Spleen (tissue), 11 donors: ENCODE data around the gene PPP6R3. TPM values are rescaled to one million over a fixed set of nuclear protein-coding genes. Genes with fewer than 3 reads are reported as not detected.
A peak's percentile ranks its signal among the peaks of the same experiment; 100 is the strongest.

Experiments used
- DNase-seq: peaks from one replicate; pipeline ENCODE4 v3.0.0-alpha.2; 2020
- H3K27ac ChIP-seq, 8 donors: fragments of 200-600 bp; sonication (generic) in 7 of 8; 1 replicate in 4 of 8; 2 replicates in 4 of 8; pipeline versions ENCODE4 v1.5.0 to v1.8.0; 2016 to 2021; ENCODE audit warnings: inconsistent platforms in 4 of 8, mild to moderate bottlenecking in 4 of 8, moderate library complexity in 1 of 8
- H3K27me3 ChIP-seq, 7 donors: fragments of 200-600 bp; sonication (generic) in 6 of 7; replicated peaks in 1 of 7; 1 replicate in 4 of 7; 2 replicates in 3 of 7; pipeline versions ENCODE4 v1.5.0 to v1.8.0; 2016 to 2021; ENCODE audit warnings: inconsistent platforms in 3 of 7, mild to moderate bottlenecking in 1 of 7
- H3K36me3 ChIP-seq, 6 donors: fragments of 200-600 bp; sonication (generic) in 5 of 6; 1 replicate in 4 of 6; 2 replicates in 2 of 6; pipeline versions ENCODE4 v1.5.0 to v1.8.0; 2016 to 2021; ENCODE audit warnings: inconsistent platforms in 2 of 6
- H3K4me1 ChIP-seq, 6 donors: fragments of 200-600 bp; sonication (generic) in 5 of 6; 1 replicate in 3 of 6; 2 replicates in 3 of 6; pipeline versions ENCODE4 v1.5.0 to v1.8.0; 2016 to 2021; ENCODE audit warnings: inconsistent platforms in 3 of 6
- H3K4me3 ChIP-seq, 8 donors: fragments of 200-600 bp; sonication (generic) in 7 of 8; 1 replicate in 4 of 8; 2 replicates in 4 of 8; pipeline versions ENCODE4 v1.5.0 to v1.8.0; 2016 to 2021; ENCODE audit warnings: inconsistent platforms in 4 of 8, mild to moderate bottlenecking in 4 of 8, moderate library complexity in 2 of 8
- H3K9me3 ChIP-seq, 8 donors: fragments of 200-600 bp; sonication (generic) in 7 of 8; 1 replicate in 4 of 8; 2 replicates in 4 of 8; pipeline versions ENCODE4 v1.5.0 to v1.8.0; 2016 to 2021; ENCODE audit warnings: inconsistent platforms in 4 of 8
- CTCF ChIP-seq, 11 experiments: fragments of 200-600 bp in 7 of 11; fragments of 450-650 bp in 4 of 11; sonication (generic) in 4 of 11; IDR thresholded peaks in 8 of 11; conservative IDR thresholded peaks in 3 of 11; 1 replicate in 7 of 11; 2 replicates in 4 of 11; pipeline versions ENCODE4 v1.4.0 to v1.8.0; 2016 to 2021; ENCODE audit warnings: antibody characterized with exemption in 11 of 11, inconsistent platforms in 4 of 11, mild to moderate bottlenecking in 1 of 11
- POLR2A ChIP-seq, 3 donors: fragments of 450-650 bp; IDR thresholded peaks; one replicate each; pipeline ENCODE4 v1.5.1; 2017; ENCODE audit warnings: antibody characterized with exemption in 3 of 3, mild to moderate bottlenecking in 1 of 3
- POLR2AphosphoS5 ChIP-seq, 3 donors: sonication (generic); formaldehyde crosslinking; IDR thresholded peaks; one replicate each; pipeline ENCODE4 v1.5.1; 2017; ENCODE audit warnings: antibody characterized with exemption in 3 of 3
- WGBS, 5 donors: extraction: QIAGEN DNeasy Blood & Tissue Kit in 3 of 5; methylation state at CpG; one replicate each; pipeline versions ENCODE4 v1.1.5 to v1.1.7; 2013 to 2018; 5-methylcytosine and 5-hydroxymethylcytosine counted together
- intact Hi-C: fragments of 100-400 bp; cut with DNase I; formaldehyde crosslinking; loops from one replicate; pipeline ENCODE4 v1.15.0; 2023; ENCODE audit warnings: low total_unique reads
- polyA plus RNA-seq, 3 donors: library from polyadenylated mRNA; stranded (reverse); fragments of 200-250 nt; gene quantifications; one replicate each; pipeline ENCODE4 v1.2.1, GENCODE V29; 2013
- total RNA-seq, 7 donors: library from RNA; depleted of rRNA in 3 of 7; stranded (reverse); fragments of >200 nt in 3 of 7; fragmentation: NEBNext Ultra II Directional in 4 of 7; extraction: Animal tissue kit (Norgen Biotek cat#: 25700) in 4 of 7; gene quantifications; one replicate each; pipeline versions ENCODE4 v1.1.0 to v1.2.1, GENCODE V29; 2016 to 2021
- donor health status: healthy with polysubstance abuse.
- donor health status: DM: no; HTN: no; CAD: no; lungs with moderate emphysema.
- donor health status: DM: no; HTN: no; CAD: no.
- donor health status: Bipolar disorder and iron deficiency.
- donor health status: healthy.
- donor health status: DM: no; HTN: no; CAD: no.
- donor health status: DM: yes; HTN: yes; CAD: no.

PPP6R3 gene
- total and polyA plus RNA-seq, 10 donors, result 23.9 to 178 (median 122) TPM

- TF ChIP-seq POLR2A (IDR thresholded peaks at IDR 0.05) (no peak), POLR2AphosphoS5 (IDR thresholded peaks at IDR 0.05) (peak in 1 of 3 donors; percentile 68)
- peak overlapping the region in 7 of 8 donors; percentile 52 to 81 (median 71) for H3K27ac ChIP-seq
- intact Hi-C loops, result no loop called here
- no peaks in the 10 kb centered on the region for H3K9me3 ChIP-seq
- no peaks in the 10 kb centered on the region for H3K27me3 ChIP-seq
- H3K4me3 ChIP-seq, result peak overlapping the region in 1 of 8 donors; percentile 22
- peaks cover 0 to 95% (median 26%) of the 10 kb centered on the region in 6 donors for H3K36me3 ChIP-seq
- 15 to 43% (median 17%) methylated on average over 5 of the region's 5 CpGs for WGBS, 5 donors
- peaks cover 7 to 95% (median 49%) of the 10 kb centered on the region in 6 donors for H3K4me1 ChIP-seq
- DNase-seq, result no peak
Measured at GRCh38 chr11:68528630-68529029, 68.1 kb downstream of the PPP6R3 start.

GRCh38 chr11:68531129-68531693 is 70.7 kb downstream of the PPP6R3 start:
- H3K4me1 ChIP-seq, result peaks cover 7 to 98% (median 43%) of the 10 kb centered on the region in 6 donors
- H3K27ac ChIP-seq, result no peak overlapping the region
- WGBS, 5 donors, result 83 to 99% (median 96%) methylated on average over 4 of the region's 4 CpGs
- no peak for TF ChIP-seq CTCF (IDR thresholded peaks at IDR 0.05 in 8 of 11, conservative IDR thresholded peaks at IDR 0.05 in 3 of 11)
- TF ChIP-seq POLR2AphosphoS5 (IDR thresholded peaks at IDR 0.05), result no peak
- no peak for TF ChIP-seq POLR2A (IDR thresholded peaks at IDR 0.05)
- no peaks in the 10 kb centered on the region for H3K9me3 ChIP-seq
- H3K36me3 ChIP-seq, result peaks cover 0 to 86% (median 13%) of the 10 kb centered on the region in 6 donors
- DNase-seq, result no peak
- no peak overlapping the region for H3K4me3 ChIP-seq
- no peaks in the 10 kb centered on the region for H3K27me3 ChIP-seq
- intact Hi-C loops, result no loop called here

- peaks cover 7 to 96% (median 38%) of the 10 kb centered on the region in 6 donors for H3K4me1 ChIP-seq
- no peak for DNase-seq
- intact Hi-C loops, result no loop called here
- no peaks in the 10 kb centered on the region for H3K9me3 ChIP-seq
- no peak for TF ChIP-seq POLR2AphosphoS5 (IDR thresholded peaks at IDR 0.05)
- TF ChIP-seq CTCF (IDR thresholded peaks at IDR 0.05 in 8 of 11, conservative IDR thresholded peaks at IDR 0.05 in 3 of 11), result no peak
- no peak for TF ChIP-seq POLR2A (IDR thresholded peaks at IDR 0.05)
- WGBS, 5 donors, result 88 to 95% (median 92%) methylated on average over 5 of the region's 5 CpGs
- H3K27me3 ChIP-seq, result no peaks in the 10 kb centered on the region
- peaks cover 0 to 86% (median 4%) of the 10 kb centered on the region in 6 donors for H3K36me3 ChIP-seq
- H3K4me3 ChIP-seq, result no peak overlapping the region
- H3K27ac ChIP-seq, result no peak overlapping the region
Measured at GRCh38 chr11:68532727-68533369, 72.3 kb downstream of the PPP6R3 start.

GRCh38 chr11:68533945-68534344 is 73.4 kb downstream of the PPP6R3 start:
- Histone ChIP-seq H3K27ac (peak overlapping the region in 1 of 8 donors; percentile 25), H3K4me1 (peaks cover under 1 to 85% (median 27%) of the 10 kb centered on the region in 6 donors), H3K4me3 (no peak overlapping the region), H3K9me3 (no peaks in the 10 kb centered on the region), H3K27me3 (no peaks in the 10 kb centered on the region), H3K36me3 (peaks cover 2 to 90% (median 13%) of the 10 kb centered on the region in 6 donors)
- intact Hi-C loops, result no loop called here
- DNase-seq, result no peak
- TF ChIP-seq POLR2AphosphoS5 (IDR thresholded peaks at IDR 0.05) (no peak), POLR2A (IDR thresholded peaks at IDR 0.05) (no peak), CTCF (IDR thresholded peaks at IDR 0.05 in 8 of 11, conservative IDR thresholded peaks at IDR 0.05 in 3 of 11) (no peak)
- WGBS, 5 donors, result 63 to 80% (median 68%) methylated on average over 7 of the region's 7 CpGs
